ENCODE data around the gene SLC25A25.

Gene SLC25A25

DNA sequence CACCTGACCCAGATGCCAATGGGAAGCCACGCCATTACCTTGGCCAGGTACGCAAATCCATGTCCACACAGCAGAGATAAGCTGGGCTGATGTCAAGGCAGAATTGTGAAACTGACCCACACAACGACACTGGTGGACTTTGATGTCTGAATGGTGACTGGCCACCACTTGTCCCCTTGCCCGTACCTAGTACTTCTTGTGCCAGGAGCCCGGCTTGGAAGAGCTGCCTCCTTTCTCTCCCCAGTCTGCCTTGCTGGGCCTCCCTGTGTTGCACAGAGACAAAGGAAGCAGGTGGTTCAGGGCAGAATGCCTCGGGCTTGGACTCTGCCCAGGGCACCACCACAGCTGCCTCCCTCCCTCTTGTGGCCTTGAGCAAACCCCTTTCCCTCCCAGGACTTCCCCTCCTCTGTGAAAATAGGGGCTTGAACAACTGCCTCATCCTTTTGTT, 36.2 kb downstream of the SLC25A25 start:
- H3K79me2 ChIP-seq (ENCODE audit: insufficient read depth, low read length), result peaks cover 14% of the 10 kb centered on the region; the same call in 1 of the 2 replicates
- no peaks in the 10 kb centered on the region for H3K27me3 ChIP-seq (ENCODE audit: insufficient read depth, low read length, poor library complexity, severe bottlenecking)
- H3K4me3 ChIP-seq (ENCODE audit: low read length, poor library complexity, severe bottlenecking), result no peak overlapping the region
- H3K4me1 ChIP-seq (ENCODE audit: insufficient read depth, low read length, poor library complexity, severe bottlenecking), result peaks cover 8% of the 10 kb centered on the region
- no peaks in the 10 kb centered on the region for H3K9me3 ChIP-seq (ENCODE audit: insufficient read depth, low read depth, low read length)
- no peak overlapping the region for H3K4me2 ChIP-seq (ENCODE audit: low read depth, low read length, poor library complexity, severe bottlenecking)
- peaks cover 11% of the 10 kb centered on the region for H4K20me1 ChIP-seq (ENCODE audit: insufficient read depth, low read length, poor library complexity, severe bottlenecking)
- H3F3A ChIP-seq (ENCODE audit: low read depth), result no peaks in the 10 kb centered on the region
- peaks cover 80% of the 10 kb centered on the region; the same call in 1 of the 2 replicates for H3K36me3 ChIP-seq (ENCODE audit: insufficient read depth, low read length)
- no peak overlapping the region for H2AFZ ChIP-seq (ENCODE audit: low read length)
- no peaks in the 10 kb centered on the region for H3K9me2 ChIP-seq (replicated peaks; ENCODE audit: low read depth, low read length)
- no peak for TF ChIP-seq EZH2phosphoT487 (IDR thresholded peaks at IDR 0.05; ENCODE audit: borderline replicate concordance)
- no peak overlapping the region for H3K9ac ChIP-seq (ENCODE audit: low read depth, low read length, poor library complexity, severe bottlenecking)

GRCh38 chr9:128105538-128106175, 37.6 kb downstream of the SLC25A25 start:
- Histone ChIP-seq H4K20me1 (ENCODE audit: insufficient read depth, low read length, poor library complexity, severe bottlenecking) (no peaks in the 10 kb centered on the region), H3K9me2 (replicated peaks; ENCODE audit: low read depth, low read length) (no peaks in the 10 kb centered on the region), H2AFZ (ENCODE audit: low read length) (no peak overlapping the region), H3K4me1 (ENCODE audit: insufficient read depth, low read length, poor library complexity, severe bottlenecking) (no peaks in the 10 kb centered on the region), H3K4me2 (ENCODE audit: low read depth, low read length, poor library complexity, severe bottlenecking) (no peak overlapping the region), H3K4me3 (ENCODE audit: low read length, poor library complexity, severe bottlenecking) (no peak overlapping the region), H3K9me3 (ENCODE audit: insufficient read depth, low read depth, low read length) (no peaks in the 10 kb centered on the region), H3K27me3 (ENCODE audit: insufficient read depth, low read length, poor library complexity, severe bottlenecking) (no peaks in the 10 kb centered on the region), H3F3A (ENCODE audit: low read depth) (no peaks in the 10 kb centered on the region), H3K9ac (ENCODE audit: low read depth, low read length, poor library complexity, severe bottlenecking) (no peak overlapping the region), H3K79me2 (ENCODE audit: insufficient read depth, low read length) (no peaks in the 10 kb centered on the region), H3K36me3 (ENCODE audit: insufficient read depth, low read length) (peaks cover 81% of the 10 kb centered on the region; the same call in 1 of the 2 replicates)
- TF ChIP-seq CTCF (conservative IDR thresholded peaks at IDR 0.05; ENCODE audit: low read length), result no peak
- TF ChIP-seq EZH2phosphoT487 (IDR thresholded peaks at IDR 0.05; ENCODE audit: borderline replicate concordance), result no peak

- no peaks in the 10 kb centered on the region for H3K27me3 ChIP-seq (ENCODE audit: insufficient read depth, low read length, poor library complexity, severe bottlenecking)
- H3K4me2 ChIP-seq (ENCODE audit: low read depth, low read length, poor library complexity, severe bottlenecking), result no peak overlapping the region
- H3K9me2 ChIP-seq (replicated peaks; ENCODE audit: low read depth, low read length), result no peaks in the 10 kb centered on the region
- no peaks in the 10 kb centered on the region for H3K9me3 ChIP-seq (ENCODE audit: insufficient read depth, low read depth, low read length)
- H3K9ac ChIP-seq (ENCODE audit: low read depth, low read length, poor library complexity, severe bottlenecking), result no peak overlapping the region
- TF ChIP-seq EZH2phosphoT487 (IDR thresholded peaks at IDR 0.05; ENCODE audit: borderline replicate concordance) (no peak), CTCF (conservative IDR thresholded peaks at IDR 0.05; ENCODE audit: low read length) (no peak)
- no peak overlapping the region for H2AFZ ChIP-seq (ENCODE audit: low read length)
- H3K4me3 ChIP-seq (ENCODE audit: low read length, poor library complexity, severe bottlenecking), result no peak overlapping the region
- H3K79me2 ChIP-seq (ENCODE audit: insufficient read depth, low read length), result no peaks in the 10 kb centered on the region
- no peaks in the 10 kb centered on the region for H3F3A ChIP-seq (ENCODE audit: low read depth)
- H3K4me1 ChIP-seq (ENCODE audit: insufficient read depth, low read length, poor library complexity, severe bottlenecking), result no peaks in the 10 kb centered on the region
- H4K20me1 ChIP-seq (ENCODE audit: insufficient read depth, low read length, poor library complexity, severe bottlenecking), result no peaks in the 10 kb centered on the region
- peaks cover 74% of the 10 kb centered on the region; the same call in 1 of the 2 replicates for H3K36me3 ChIP-seq (ENCODE audit: insufficient read depth, low read length)
Observed at GRCh38 chr9:128106181-128106939, 38.3 kb downstream of the SLC25A25 start.

Measured in Loucy (cell line).